Amniotic epithelial cell (primary cell): Measurements from ENCODE around the gene ZNF177.
"Not testable (repeated sequence)": the region's sequence is repeated elsewhere in the genome, so short reads cannot be mapped to it uniquely, and the experiment has no call there.

Experiments used
- DNase-seq: peaks from one replicate; pipeline ENCODE4 v3.0.0-alpha.2; 2010; ENCODE audit warnings: low read depth

Gene ZNF177

DNA sequence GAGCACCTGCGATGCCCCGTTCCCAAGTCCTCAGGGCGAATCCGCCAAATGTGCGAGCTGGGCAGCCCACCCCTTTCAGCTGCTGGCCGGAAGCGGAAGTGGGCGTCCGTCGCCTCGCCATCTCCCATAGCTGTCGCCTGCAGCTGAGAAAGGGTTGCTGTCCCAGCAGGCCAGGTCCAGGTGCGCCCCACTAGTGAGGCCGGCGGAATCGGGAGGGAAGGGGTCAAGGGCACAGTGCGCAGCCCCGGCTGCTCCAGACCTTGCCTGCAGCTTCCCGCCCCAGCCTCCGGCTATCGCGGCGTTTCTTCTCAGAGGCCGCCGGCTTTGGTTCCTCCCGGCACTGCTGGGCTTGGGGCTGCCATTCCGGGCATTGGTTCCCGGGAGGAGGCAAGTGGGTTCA, at the start of gene ZNF177:
Gene ZNF177, plus strand, starts transcription at position 109 of the 400 bp plus-strand sequence. CDS start 15,299 bp downstream, outside the sequence.
- no peak for DNase-seq

DNA sequence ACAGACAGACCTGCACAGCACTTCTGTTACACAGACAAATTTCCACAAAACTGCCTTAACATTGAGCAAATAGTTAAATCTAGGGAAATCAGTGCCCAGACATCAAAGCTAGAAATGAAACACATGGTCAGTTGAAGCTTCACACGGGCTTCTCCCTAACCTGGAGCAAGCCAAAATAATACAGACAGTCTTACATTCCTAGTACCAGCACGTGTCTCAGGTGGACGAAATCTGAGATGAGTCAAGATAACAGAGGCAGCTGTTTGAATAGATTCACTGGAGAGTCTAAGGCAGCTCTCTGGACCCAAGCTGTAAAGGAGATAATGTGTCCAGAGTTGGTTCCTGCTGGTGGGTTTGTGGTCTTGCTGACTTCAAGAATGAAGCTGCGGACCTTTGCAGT, 49.1 kb upstream of the ZNF177 start:
- no peak for DNase-seq

DNA sequence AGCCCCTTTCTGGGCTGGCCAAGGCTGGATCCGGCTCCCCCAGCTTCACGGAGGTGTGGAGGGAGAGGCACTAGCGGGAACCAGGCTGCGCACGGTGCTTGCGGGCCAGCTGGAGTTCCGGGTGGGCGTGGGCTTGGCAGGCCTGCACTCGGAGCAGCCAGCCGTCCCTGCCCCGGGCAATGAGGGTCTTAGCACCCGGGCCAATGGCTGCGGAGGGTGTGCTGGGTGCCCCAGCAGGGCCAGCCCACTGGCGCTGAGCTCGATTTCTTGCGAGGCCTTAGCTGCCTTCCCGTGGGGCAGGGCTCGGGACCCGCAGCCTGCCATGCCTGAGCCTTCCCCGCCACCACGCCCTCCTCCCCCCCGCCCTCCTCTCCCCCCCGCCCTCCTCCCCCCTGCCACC, 41.5 kb upstream of the ZNF177 start:
- DNase-seq = no peak

DNA sequence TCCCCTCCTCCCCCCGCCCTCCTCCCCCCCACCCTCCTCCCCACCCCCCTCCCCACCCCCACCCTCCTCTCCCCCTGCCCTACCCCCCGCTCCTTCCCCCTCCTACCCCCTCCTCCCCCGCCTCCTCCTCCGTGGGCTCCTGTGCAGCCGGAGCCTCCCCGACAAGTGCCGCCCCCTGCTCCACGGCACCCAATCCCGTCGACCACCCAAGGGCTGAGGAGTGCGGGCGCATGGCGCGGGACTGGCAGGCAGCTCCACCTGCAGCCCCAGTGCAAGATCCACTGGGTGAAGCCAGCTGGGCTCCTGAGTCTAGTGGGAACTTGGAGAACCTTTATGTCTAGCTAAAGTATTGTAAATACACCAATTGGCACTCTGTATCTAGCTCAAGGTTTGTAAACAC, 41.1 kb upstream of the ZNF177 start:
- not testable (repeated sequence) for DNase-seq

DNA sequence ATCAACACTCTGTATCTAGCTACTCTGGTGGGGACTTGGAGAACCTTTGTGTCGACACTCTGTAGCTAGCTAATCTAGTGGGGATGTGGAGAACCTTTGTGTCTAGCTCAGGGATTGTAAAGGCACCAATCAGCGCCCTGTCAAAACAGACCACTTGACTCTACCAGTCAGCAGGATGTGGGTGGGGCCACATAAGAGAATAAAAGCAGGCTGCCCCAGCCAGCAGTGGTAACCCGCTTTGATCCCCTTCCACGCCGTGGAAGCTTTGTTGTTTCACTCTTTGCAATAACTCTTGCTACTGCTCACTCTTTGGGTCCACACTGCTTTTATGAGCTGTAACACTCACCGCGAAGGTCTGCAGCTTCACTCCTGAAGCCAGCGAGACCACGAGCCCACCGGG, 40.6 kb upstream of the ZNF177 start:
- not testable (repeated sequence) for DNase-seq

DNA sequence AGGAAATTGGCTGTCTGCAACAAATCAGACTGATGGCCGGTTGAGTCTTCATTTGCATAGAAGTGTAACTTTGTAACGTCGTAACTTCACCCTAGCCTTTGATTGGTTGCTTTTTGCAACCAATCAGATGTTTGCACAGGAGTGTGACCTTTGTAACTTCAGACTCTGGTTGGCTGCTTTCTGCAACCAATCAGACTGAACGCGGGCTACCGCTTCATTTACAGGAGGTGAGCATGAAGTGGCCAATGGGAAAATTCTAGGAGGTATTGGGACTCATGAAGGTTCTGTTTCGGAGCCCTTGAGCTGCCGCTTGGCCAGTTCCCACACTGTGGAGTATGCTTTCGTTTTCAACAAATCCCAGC, 39.3 kb upstream of the ZNF177 start:
- peak; percentile 81 for DNase-seq

DNA sequence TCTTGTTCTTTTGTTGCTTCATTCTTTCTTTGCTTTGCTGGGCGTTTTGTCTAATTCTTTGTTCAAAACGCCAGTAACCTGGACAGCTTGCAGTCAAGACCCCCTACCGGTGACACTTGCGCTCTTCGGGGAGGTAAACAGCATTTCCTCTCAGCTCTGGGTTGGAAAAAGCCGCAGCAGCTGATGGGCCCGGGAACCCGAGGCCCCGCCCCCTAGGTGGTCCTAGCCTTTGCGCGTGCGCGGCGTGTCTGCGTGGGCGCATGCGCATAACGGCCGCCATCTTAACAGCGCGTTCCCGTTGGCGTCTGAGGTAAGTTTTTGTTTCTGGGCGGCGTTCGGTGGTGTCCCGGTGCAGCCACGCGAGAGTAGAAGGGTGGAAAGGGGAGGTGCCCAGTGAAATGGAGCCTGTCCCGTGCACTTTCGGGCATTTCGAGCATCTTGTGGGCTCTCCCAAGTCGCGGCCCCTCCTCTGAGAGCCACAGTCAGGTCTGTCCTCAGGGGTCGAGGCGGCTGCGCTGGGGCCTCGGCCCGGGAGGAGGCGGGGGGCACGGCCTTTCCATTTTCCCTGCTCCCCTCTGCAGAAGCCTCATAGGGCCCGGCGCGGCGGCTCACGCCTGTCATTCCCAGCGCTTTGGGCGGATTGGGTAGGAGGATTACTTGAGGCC, 38.8 kb upstream of the ZNF177 start, which contains the start of gene ZNF559:
Gene ZNF559, plus strand, starts transcription at position 261 of the 665 bp plus-strand sequence. CDS start 14,371 bp downstream, outside the sequence.
- DNase-seq = peak; percentile 84

DNA sequence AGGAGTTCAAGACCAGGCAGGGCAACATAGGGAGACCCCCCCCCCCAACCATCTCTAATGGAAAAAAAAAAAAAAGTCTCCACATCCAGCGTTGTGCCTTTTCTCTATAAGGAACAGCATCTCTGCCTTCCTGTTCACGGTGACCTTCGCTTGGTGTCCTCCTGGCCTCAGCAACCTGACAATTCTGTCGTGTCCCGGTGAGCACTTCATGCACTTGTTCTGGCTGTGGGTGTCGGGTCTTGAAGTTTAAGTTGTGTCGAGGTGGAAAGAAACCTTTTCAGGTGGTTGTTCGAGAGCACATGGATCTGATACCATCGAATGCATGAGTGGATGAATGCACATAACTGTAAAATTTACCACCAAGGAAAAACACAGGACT, 38.2 kb upstream of the ZNF177 start:
- DNase-seq = no peak

DNA sequence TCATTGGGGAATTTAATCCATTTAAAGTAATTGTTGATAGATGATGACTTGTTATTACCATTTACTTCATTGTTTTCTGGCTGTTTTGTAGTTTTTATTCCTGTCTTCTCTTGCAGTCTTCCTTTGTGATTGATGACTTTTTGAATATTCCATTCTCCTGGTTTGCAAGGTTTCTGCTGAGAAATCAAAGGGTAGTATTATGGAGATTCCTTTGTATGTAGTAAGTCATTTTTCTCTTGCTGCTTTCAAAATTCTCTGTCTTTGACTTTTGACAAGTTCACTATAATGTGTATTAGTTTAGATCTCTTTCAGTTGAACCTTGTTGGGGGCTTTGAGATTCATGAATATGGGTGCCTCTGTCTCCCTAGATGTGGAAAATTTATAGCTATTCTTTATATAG, 32.8 kb upstream of the ZNF177 start:
- peak; percentile 5 for DNase-seq

DNA sequence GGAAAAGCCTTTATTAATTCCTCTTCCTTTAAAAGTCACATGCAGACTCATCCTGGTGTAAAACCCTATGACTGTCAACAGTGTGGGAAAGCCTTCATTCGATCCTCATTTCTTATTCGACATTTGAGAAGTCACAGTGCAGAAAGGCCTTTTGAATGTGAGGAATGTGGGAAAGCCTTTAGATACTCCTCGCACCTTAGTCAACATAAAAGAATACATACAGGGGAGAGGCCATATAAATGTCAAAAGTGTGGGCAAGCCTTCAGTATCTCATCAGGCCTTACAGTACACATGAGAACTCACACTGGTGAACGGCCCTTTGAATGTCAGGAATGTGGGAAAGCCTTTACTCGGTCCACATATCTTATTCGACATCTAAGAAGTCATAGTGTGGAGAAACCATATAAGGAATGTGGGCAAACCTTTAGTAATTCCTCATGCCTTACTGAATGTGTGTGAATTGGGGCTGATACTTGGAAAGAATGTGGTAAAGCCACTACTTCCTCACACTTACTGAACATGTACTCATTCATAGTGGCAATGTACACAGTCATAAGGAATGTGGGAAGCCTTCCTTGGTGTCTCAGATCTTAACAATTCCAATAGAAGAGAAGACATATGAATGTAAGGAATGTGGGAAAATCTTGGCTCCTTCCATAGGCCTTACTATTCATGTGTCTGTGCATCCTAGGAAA, 20.1 kb upstream of the ZNF177 start:
- peak; percentile 1 for DNase-seq

DNA sequence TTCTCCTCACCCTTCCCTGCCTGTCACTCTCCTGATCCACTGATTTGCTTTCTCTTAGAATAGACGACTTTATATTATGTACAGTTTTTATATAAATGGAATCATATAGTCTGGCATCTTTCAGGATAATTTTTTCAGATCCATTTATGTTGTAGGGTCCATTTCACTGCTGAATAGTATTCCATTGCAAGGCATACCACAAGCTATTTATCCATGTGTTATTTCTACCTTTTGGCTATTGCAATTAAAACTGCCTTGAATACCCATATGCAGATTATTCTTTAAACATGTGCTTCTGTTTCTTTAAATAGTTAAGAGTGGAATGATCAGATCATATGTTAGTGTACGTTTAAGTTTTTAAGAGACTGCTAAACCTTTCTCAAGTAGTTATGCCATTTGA, 17.8 kb upstream of the ZNF177 start:
- no peak for DNase-seq

DNA sequence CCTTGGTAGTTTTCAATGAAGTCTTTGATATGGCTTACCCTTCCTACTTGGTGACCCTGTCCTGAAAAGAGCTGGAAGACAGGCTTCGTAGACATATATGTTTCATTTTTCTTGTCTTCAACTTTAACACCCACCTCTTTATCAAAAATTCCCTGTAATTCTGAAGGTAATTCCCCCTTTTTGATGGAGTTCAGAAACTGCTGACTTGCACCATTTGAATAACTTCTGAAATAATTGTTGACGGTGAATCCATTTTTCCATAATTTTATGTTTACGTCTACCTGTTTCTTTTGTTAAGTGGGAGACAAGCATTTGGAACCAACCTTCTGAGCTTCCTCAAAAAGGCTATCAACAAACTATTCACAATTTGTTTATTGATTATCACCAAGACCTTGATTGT, 14.6 kb upstream of the ZNF177 start:
- no peak for DNase-seq

DNA sequence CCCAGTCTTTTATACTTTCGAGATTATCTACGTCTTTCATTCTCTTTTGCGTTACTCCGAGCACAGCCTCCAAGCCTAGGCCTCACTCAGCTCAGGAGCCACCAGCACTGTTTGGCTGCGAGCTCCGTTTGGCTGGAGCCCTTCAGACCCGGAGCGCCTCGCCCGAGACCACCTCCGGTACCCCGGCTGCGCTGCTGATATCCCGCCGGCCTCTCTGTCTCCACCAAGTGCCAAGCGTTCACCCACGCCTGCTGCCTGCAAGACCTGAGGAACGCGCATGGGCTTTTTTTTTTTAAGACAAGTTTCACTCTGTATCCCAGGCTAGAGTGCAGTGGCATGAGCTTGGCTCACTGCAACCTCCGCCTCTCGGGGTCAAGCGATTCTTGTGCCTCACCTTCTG, 14.1 kb upstream of the ZNF177 start:
- no peak for DNase-seq

DNA sequence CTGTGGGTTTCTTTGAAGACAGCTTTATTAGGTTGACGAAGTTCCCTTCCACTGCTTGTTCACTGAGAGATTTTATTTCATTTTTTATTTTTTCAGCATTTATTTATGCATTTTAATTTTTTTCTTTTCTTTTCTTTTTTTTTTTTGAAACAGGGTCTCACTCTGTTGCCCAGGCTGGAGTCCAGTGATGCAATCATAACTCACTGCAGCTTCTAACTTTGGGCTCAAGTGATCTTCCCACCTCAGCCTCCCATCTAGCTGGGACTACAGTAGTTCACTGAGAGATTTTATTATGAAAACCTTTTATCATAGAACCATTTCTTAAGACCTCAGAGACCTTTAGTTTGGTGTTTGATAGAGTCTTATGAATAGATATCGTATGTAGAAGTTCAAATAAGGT, 10.3 kb upstream of the ZNF177 start:
- no peak for DNase-seq

DNA sequence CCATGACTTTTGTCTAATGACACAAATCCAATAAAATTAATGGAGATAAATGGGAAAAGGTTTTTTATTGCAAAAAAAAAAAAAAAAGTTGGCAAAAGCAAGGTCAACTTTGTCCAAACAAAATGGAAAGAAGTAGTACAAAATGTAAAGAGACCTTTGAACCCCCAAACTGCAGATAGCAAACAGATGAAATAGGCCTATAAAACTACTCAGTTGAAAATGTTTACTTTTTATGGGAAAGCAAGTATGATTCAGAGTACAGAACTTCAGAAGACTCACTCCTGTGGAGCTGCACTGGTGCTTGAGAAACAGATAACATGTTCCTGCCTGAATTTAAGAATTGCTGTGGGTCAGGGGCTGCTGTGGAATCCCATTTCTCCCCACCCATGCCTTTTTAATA, 9.8 kb upstream of the ZNF177 start:
- DNase-seq = no peak

DNA sequence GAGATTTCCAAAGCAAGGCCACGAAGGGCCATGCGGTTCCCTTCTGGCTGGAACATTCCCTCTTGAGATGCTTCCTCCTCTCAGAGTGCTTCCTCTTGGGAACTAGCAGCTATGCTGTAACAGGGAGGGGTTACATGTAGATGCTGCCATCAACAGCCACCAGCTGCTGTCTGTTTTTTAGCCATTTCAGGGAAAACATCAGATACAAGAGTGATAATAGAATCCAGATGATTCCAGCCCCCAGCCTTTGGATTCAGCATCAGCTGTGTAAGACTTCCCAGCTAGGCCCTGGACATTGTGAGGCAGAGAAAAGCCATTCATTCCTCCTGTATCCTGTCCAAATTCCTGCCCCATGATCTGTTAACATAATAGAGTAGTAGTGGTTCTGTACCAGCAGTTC, 8.2 kb upstream of the ZNF177 start:
- DNase-seq = no peak

DNA sequence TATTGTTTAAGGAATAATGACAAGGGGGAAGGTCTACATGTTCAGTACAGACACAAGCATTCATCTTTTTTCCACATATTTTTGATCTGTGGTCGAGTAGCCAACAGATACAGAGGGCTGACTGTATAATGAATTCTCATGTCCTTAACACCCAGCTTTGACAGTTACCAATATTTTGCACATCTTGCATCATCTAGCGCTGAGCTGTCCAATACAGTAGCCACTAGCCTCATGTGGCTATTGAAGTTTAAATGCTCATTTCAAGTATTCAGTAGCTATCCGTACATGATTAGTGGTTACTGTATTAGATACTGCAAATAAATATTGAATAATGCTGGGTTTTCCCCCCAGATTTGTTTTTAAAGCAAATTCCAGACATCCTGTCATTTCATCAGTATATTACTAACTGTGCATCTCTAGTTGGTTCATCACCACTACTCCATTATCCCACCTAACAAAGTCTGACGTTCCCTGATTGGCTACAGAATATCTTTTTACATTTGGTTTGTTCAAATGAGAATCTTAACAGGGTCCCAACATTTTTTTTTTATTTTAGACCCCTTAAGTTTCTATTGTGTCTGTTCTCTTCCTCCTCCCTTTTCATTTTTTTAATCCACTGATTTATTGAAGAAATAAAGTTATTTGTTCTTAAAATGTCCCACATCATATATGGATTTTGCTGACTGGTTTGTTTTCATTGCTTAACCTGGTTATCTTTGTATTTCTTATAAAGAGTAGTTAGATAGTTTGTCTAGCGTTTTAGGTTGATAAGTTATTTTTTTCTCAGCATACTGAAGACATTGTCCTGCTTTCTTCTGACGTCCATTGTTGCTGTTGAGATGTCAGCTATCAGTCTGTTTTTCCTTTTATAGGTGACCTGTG, 8.2 kb downstream of the ZNF177 start:
- DNase-seq = no peak

DNA sequence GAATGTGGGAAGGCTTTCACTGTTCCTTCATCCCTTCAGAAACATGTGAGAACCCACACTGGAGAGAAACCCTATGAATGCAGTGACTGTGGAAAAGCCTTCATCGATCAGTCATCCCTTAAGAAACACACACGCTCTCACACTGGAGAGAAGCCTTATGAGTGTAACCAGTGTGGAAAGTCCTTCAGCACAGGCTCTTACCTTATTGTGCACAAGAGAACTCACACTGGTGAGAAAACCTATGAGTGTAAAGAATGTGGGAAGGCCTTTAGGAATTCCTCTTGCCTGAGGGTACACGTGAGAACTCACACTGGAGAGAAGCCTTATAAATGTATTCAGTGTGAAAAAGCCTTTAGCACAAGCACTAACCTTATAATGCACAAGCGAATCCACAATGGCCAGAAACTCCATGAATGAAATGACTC, 18.6 kb downstream of the ZNF177 start:
- DNase-seq = peak; percentile 9

DNA sequence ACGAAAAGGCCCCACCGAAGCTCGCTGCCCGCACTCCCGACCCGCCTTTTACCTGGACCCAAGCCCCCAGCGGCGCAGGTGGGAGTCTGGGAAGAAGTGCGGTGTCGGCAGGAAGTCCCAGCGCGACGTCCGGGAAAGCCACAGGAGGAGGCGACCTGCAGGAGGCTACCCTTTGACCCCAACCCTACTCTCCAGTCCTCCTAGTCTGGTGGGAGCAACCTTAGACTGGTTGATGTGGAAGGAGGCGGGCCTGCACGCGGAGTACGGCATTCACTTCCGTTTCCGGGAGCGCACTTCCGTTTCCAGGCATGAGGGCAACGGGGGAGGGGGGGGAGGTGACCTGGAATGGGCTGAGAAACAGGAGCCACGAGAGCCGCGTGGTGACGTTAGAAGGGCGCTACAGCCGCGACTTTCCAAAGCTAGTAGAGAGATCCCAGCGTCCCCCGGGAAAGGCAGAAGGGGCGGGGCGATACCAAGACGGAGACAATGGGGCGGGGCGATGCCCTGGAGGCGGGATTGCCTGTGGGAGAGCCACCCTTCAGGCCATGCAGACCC, 44.1 kb downstream of the ZNF177 start:
- peak; percentile 89 for DNase-seq

DNA sequence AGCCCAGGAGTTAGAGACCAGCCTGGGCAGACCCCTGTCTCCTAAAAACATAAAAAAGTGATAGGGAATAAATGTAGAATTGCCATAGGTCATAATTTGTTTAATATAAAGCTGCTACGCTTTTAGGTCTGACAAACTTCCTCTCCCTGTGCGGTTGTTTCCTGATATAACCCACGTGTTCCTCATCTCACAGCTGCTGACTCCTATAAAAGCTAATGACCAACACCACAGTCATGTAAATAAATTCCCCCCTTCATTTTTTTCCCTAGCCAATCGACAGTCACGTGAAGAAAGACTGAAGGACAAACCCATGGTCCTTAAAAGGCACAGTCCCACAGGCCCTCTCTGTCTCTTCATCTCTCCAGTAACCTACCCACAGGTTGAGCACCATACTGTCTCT, 45.0 kb downstream of the ZNF177 start:
- no peak for DNase-seq

DNA sequence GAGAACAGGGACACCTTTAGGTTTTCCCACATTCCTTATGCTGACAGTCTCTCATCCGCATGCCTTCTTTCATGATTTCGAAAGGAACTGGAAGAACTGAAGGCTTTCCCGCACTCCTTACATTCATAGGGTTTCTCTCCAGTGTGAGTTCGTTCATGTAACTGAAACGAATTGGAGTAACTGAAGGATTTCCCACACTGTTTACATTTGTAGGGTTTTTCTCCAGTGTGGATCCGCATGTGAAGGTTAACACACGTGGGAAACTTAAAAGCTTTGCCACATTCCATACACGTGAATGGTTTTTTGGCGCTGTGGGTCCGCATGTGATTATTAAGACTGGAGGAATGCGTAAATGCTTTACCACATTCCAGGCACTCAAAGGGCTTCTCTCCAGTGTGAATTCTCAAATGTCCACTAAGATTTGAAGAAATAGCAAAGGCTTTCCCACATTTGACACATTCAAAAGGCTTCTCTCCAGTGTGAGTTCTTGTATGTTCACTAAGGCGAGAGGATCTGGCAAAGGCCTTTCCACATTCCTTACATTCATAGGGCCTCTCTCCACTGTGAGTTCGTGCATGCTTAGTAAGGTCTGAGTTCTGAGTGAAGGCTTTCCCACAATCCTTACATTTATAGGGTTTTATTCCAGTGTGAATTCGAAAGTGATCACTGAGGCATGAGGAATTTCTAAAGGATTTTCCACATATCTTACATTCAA, 50.6 kb downstream of the ZNF177 start:
- DNase-seq = peak; percentile 7

DNA sequence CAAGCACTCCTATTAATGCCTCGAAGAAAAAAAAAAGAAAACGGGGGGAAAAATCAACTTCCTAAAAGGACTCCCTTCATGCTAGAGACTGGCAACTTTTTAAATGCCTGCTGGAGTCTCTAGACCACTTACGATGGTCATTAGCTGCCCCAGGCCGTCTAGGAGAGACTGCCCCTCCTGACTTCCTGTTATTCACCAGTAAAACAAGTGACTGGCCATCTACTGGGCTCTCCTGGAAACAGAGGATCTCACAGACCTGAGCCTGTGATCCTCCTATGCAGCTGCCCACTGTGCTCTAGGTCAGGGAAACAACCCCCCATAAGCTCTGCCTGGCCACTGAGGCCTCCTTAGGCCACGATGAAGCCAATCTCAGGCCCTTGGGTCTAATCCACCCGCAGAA, 65.1 kb downstream of the ZNF177 start:
- no peak for DNase-seq
